Ovary (tissue), 3 donors: Measurements from ENCODE around the gene PPP1R1B.

ENCODE experiments used
- CTCF ChIP-seq, 3 donors: fragments of 450-650 bp in 2 of 3; fragments of 200-600 bp in 1 of 3; IDR thresholded peaks; one replicate each; pipeline versions ENCODE4 v1.5.1 to v1.8.0; 2016 to 2022; ENCODE audit warnings: antibody characterized with exemption in 3 of 3, mild to moderate bottlenecking in 1 of 3
- EP300 ChIP-seq: sonication (generic); formaldehyde crosslinking; IDR thresholded peaks from one replicate; pipeline ENCODE4 v1.6.1; 2017; ENCODE audit warnings: antibody characterized with exemption
- POLR2A ChIP-seq: fragments of 450-650 bp; IDR thresholded peaks from one replicate; pipeline ENCODE4 v1.6.1; 2017; ENCODE audit warnings: antibody characterized with exemption, mild to moderate bottlenecking, moderate library complexity
- donor health status: DM: no; HTN: no; CAD: no.

- TF ChIP-seq POLR2A: no peak
- TF ChIP-seq CTCF (IDR thresholded peaks at IDR 0.05): no peak
- no peak for TF ChIP-seq EP300
These were observed 26.5 kb downstream of the PPP1R1B start for GRCh38 chr17:39653316-39653661.
